ENCODE data around the gene AARS2. TPM values are rescaled to one million over a fixed set of nuclear protein-coding genes. Genes with fewer than 3 reads are reported as not detected.

Gene AARS2
- total RNA-seq, 1 donor from 2014 or later = 10.4 TPM

- H3K4me3 ChIP-seq (ENCODE audit: low read depth, low read length) = no peak overlapping the region
- DNase-seq (ENCODE audit: low read depth) = no peak
- TF ChIP-seq CTCF (conservative IDR thresholded peaks at IDR 0.05; ENCODE audit: low read depth, low read length) = no peak
Measured at GRCh38 chr6:44284867-44285266, 28.3 kb downstream of the AARS2 start.

DNA sequence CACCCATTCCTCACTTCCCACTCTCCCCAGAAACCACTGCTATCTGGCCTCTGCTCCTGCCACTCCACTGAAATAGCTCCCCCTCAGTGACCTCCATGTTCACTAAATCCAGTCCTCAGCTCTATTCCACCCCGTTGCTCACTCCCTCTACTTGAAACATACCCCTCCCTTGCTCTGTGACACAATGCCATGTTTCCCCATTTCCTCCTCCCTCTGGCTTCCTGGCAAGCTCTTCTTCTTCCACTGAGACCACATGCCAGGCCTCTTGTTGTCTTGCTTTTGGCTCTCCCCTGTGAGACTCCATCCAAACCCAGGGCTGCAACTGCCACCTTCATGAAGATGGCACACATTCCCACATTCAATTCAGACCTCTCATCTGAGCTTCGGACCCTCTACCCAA lies 29.0 kb downstream of the AARS2 start:
- no peak for TF ChIP-seq CTCF (conservative IDR thresholded peaks at IDR 0.05; ENCODE audit: low read depth, low read length)
- H3K4me3 ChIP-seq (ENCODE audit: low read depth, low read length) = no peak overlapping the region
- DNase-seq (ENCODE audit: low read depth) = no peak

DNA sequence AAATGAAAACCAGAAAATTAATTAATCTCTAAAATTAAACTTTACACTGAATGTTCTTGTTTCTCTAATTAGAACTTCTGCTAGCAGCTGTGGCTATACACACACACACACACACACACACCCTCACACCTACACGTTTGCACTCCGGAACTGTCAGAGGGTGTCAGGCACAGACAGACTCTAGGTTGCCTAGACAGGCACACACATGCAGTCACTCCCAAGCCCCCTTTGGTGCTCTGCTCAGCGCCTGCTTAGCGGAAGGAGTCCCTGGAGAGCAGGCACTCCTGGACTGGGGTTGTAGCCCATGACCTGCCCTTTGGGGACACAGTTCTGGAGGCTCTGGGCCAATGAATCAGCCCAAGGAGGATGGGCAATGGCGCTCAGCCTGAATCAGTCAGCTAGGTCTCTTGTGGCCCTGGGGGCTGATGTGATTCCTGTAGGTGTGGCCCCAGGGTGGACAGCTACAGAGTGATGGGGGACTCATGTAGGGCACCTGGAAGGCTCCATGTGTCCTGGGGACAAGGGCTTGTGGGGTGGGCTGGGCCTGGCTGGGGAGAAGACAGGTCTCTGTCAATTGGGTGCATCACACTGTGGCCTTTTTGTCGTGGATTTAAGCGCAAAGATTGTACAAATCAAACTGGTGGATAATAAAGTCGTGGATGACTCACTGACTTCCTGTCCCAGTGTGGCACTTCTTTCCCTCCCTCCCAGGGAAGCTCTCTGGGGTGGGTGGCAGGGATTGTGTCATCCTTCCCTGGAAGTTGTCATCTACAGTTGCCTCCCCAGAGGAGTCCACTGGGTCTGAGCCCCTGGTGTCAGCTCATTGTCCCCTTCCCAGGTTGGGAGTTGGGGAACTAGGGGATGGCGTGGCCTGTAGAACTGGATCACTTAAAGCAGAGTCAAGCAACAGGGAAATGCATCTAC lies 34.1 kb downstream of the AARS2 start:
- TF ChIP-seq CTCF (conservative IDR thresholded peaks at IDR 0.05; ENCODE audit: low read depth, low read length) = no peak
- no peak for DNase-seq (ENCODE audit: low read depth)
- H3K4me3 ChIP-seq (ENCODE audit: low read depth, low read length) = no peak overlapping the region

DNA sequence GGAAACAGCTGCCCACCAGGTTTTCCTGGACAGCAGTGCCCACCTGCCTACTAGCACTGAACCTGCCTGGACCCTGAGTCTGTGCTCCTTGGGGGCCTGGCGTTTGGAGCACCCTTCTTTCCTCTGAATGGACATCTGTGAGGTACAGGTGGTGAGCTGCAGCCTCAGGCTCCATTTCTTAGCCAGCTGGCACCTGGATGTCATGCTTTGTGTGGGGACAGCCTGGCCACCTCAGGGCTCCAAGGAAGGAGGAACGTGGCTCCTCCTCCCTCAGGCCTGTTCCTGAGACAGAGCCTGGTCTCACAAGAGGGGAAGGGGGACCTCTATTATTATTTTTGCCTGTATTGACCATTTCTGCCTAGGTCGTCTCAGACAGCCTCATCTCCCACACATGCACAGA lies 34.8 kb downstream of the AARS2 start:
- H3K4me3 ChIP-seq (ENCODE audit: low read depth, low read length) = no peak overlapping the region
- no peak for DNase-seq (ENCODE audit: low read depth)
- no peak for TF ChIP-seq CTCF (conservative IDR thresholded peaks at IDR 0.05; ENCODE audit: low read depth, low read length)

GRCh38 chr6:44277763-44278162 lies 35.4 kb downstream of the AARS2 start:
- H3K4me3 ChIP-seq (ENCODE audit: low read depth, low read length) = no peak overlapping the region
- no peak for DNase-seq (ENCODE audit: low read depth)
- no peak for TF ChIP-seq CTCF (conservative IDR thresholded peaks at IDR 0.05; ENCODE audit: low read depth, low read length)

GRCh38 chr6:44276667-44277640 lies 36.2 kb downstream of the AARS2 start:
- TF ChIP-seq CTCF (conservative IDR thresholded peaks at IDR 0.05; ENCODE audit: low read depth, low read length) = no peak
- no peak for DNase-seq (ENCODE audit: low read depth)
- no peak overlapping the region for H3K4me3 ChIP-seq (ENCODE audit: low read depth, low read length)
